Sigmoid colon (tissue), 7 donors: ENCODE measurements around the gene TMEM145. TPM values are rescaled to one million over a fixed set of nuclear protein-coding genes. Genes with fewer than 3 reads are reported as not detected.

ENCODE experiments used
- DNase-seq: peaks from one replicate; pipeline ENCODE4 v3.0.0-alpha.2; 2019
- H3K27ac ChIP-seq, 4 donors: fragments of 200-600 bp; sonication (generic); one replicate each; pipeline ENCODE4 v1.5.1; 2016 to 2019; ENCODE audit warnings: mild to moderate bottlenecking in 1 of 4
- H3K27me3 ChIP-seq, 3 donors: fragments of 200-600 bp; sonication (generic); one replicate each; pipeline ENCODE4 v1.5.1; 2019; ENCODE audit warnings: mild to moderate bottlenecking in 1 of 3
- H3K36me3 ChIP-seq, 4 donors: fragments of 200-600 bp; sonication (generic); one replicate each; pipeline ENCODE4 v1.5.1; 2016 to 2019
- H3K4me1 ChIP-seq, 4 donors: fragments of 200-600 bp; sonication (generic); one replicate each; pipeline ENCODE4 v1.5.1; 2017 to 2019
- H3K4me3 ChIP-seq, 4 donors: fragments of 200-600 bp; sonication (generic); one replicate each; pipeline ENCODE4 v1.5.1; 2017 to 2019; ENCODE audit warnings: mild to moderate bottlenecking in 2 of 4, moderate library complexity in 1 of 4
- H3K9me3 ChIP-seq, 4 donors: fragments of 200-600 bp in 3 of 4; sonication (generic) in 3 of 4; one replicate each; pipeline versions ENCODE4 v1.5.1 to v1.6.1; 2013 to 2019
- EP300 ChIP-seq, 4 donors: sonication (generic); formaldehyde crosslinking; IDR thresholded peaks; one replicate each; pipeline ENCODE4 v1.6.1; 2017; ENCODE audit warnings: antibody characterized with exemption in 4 of 4
- POLR2A ChIP-seq, 2 donors: fragments of 450-650 bp; IDR thresholded peaks; one replicate each; pipeline ENCODE4 v1.6.1; 2016; ENCODE audit warnings: antibody characterized with exemption in 2 of 2, mild to moderate bottlenecking in 2 of 2, moderate library complexity in 2 of 2
- POLR2AphosphoS5 ChIP-seq, 4 donors: sonication (generic); formaldehyde crosslinking; IDR thresholded peaks; one replicate each; pipeline ENCODE4 v1.6.1; 2017; ENCODE audit warnings: antibody characterized with exemption in 4 of 4
- WGBS, 2 donors: extraction: QIAGEN DNeasy Blood & Tissue Kit; methylation state at CpG; one replicate each; pipeline ENCODE4 v1.1.7; 2013; 5-methylcytosine and 5-hydroxymethylcytosine counted together
- intact Hi-C: fragments of 100-400 bp; cut with DNase I; formaldehyde crosslinking; loops from one replicate; pipeline ENCODE4 v1.15.1; 2023
- polyA plus RNA-seq, 3 donors: library from polyadenylated mRNA; stranded (reverse); fragments of 200-250 nt; gene quantifications; one replicate each; pipeline ENCODE4 v1.2.3, GENCODE V29; 2013
- total RNA-seq, 4 donors: library from RNA; depleted of rRNA; stranded (reverse); fragments of >200 nt; gene quantifications; one replicate each; pipeline ENCODE4 v1.1.0, GENCODE V29; 2016
- TF ChIP-seq, protein P1 (sequence below), 4 experiments: fragments of 450-650 bp in 3 of 4; fragments of 200-600 bp in 1 of 4; IDR thresholded peaks; one replicate each; pipeline ENCODE4 v1.5.1; 2016 to 2019; ENCODE audit warnings: antibody characterized with exemption in 4 of 4, mild to moderate bottlenecking in 3 of 4, moderate library complexity in 2 of 4
- donor health status: healthy with polysubstance abuse.
- donor health status: Bipolar disorder and iron deficiency.
- donor health status: healthy.

TMEM145 gene
- total and polyA plus RNA-seq, 7 donors: 0.54 to 4.4 (median 0.65) TPM; not detected in 3

DNA sequence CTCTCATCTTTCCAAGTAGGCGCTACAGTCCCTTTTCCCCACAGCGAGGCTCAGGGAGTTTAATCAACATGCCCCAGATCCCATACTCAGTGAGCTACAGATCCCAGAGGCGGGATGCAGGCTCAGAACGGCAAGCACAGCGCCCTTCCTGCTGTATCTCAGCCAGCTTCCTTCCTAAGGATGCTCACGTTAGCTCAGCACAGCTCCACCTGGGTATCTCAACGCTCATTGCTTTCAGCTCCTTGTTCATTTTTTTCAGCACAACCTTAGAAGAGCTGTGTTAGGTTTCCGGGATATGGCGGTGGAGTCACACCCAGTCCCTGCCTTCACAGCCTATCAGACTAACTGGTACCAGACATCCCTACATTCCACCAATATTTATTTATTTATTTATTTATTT, 9.2 kb downstream of the TMEM145 start:
- Histone ChIP-seq H3K9me3 (no peaks in the 10 kb centered on the region), H3K27me3 (peaks cover 17 to 29% (median 18%) of the 10 kb centered on the region in 3 donors), H3K27ac (no peak overlapping the region), H3K4me3 (no peak overlapping the region), H3K36me3 (no peaks in the 10 kb centered on the region), H3K4me1 (peaks cover 0 to 31% (median 29%) of the 10 kb centered on the region in 4 donors)
- no peak for DNase-seq
- TF ChIP-seq EP300 (IDR thresholded peaks at IDR 0.05) (no peak), POLR2AphosphoS5 (IDR thresholded peaks at IDR 0.05) (no peak), POLR2A (IDR thresholded peaks at IDR 0.05) (no peak)
- TF ChIP-seq, protein P1, sequence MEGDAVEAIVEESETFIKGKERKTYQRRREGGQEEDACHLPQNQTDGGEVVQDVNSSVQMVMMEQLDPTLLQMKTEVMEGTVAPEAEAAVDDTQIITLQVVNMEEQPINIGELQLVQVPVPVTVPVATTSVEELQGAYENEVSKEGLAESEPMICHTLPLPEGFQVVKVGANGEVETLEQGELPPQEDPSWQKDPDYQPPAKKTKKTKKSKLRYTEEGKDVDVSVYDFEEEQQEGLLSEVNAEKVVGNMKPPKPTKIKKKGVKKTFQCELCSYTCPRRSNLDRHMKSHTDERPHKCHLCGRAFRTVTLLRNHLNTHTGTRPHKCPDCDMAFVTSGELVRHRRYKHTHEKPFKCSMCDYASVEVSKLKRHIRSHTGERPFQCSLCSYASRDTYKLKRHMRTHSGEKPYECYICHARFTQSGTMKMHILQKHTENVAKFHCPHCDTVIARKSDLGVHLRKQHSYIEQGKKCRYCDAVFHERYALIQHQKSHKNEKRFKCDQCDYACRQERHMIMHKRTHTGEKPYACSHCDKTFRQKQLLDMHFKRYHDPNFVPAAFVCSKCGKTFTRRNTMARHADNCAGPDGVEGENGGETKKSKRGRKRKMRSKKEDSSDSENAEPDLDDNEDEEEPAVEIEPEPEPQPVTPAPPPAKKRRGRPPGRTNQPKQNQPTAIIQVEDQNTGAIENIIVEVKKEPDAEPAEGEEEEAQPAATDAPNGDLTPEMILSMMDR (IDR thresholded peaks at IDR 0.05): no peak
- intact Hi-C loops: no loop called here
- 59 to 77% methylated on average over 9 of the region's 9 CpGs for WGBS, 2 donors

DNA sequence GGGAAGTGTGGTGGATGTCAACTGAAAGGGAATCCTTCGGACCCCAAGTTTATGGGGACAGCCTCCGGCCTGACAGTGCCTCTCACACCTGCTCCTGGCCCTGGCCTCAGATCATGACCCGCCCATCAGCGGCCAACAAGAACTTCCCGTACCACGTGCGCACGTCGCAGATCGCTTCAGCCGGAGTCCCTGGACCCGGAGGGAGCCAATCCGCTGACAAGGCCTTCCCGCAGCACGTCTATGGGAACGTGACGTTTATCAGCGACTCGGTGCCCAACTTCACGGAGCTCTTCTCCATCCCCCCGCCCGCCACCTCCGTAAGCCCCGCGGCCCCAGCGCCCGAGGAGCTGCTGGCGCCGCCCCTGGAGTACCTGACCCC, 10.4 kb downstream of the TMEM145 start:
- H3K27ac ChIP-seq: no peak overlapping the region
- no peak for TF ChIP-seq POLR2A (IDR thresholded peaks at IDR 0.05)
- TF ChIP-seq, protein P1 (IDR thresholded peaks at IDR 0.05): no peak
- no peak for TF ChIP-seq EP300 (IDR thresholded peaks at IDR 0.05)
- no peak for TF ChIP-seq POLR2AphosphoS5 (IDR thresholded peaks at IDR 0.05)
- peaks cover 17 to 29% (median 18%) of the 10 kb centered on the region in 3 donors for H3K27me3 ChIP-seq
- no peak for DNase-seq
- no peaks in the 10 kb centered on the region for H3K9me3 ChIP-seq
- H3K36me3 ChIP-seq: no peaks in the 10 kb centered on the region
- intact Hi-C loops: no loop called here
- 13 to 22% methylated on average over 29 of the region's 29 CpGs for WGBS, 2 donors
- peaks cover 0 to 40% (median 37%) of the 10 kb centered on the region in 4 donors for H3K4me1 ChIP-seq
- H3K4me3 ChIP-seq: no peak overlapping the region

DNA sequence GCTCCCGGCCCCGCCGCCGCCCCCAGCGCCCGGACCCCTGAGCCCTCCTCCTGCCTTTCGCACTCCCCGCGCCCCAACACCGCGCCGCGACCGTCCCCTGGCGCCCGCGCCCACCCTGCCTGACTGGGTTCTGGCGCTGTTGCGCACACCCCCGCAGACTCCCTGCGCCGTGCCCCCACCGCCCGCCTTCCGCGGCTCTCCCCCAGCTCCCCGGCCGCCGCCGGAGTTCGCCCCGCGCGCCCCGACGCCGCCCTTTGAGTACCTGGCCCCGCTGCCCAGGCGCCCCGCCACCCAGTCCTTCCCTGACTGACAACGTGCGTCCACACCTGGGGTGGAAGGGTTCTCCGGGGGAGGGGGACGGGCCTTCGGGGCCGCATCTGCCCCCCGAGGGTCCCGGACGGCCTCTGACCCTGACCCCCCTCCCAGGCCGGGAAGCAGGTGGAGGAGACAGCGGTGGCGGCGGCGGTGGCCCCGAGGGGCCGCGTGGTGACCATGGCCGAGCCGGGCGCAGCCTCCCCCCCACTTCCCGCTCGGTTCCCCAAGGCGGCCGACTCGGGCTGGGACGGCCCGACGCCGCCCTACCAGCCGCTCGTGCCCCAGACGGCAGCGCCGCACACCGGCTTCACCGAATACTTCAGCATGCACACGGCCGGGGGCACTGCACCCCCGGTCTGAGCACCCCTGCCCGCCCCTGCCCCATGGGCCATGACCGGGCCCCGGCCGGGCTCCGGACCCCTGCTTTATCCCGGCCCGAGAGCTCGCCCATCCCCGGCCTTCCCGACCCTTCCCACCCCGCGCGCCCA, 10.9 kb downstream of the TMEM145 start:
- H3K9me3 ChIP-seq: no peaks in the 10 kb centered on the region
- no peaks in the 10 kb centered on the region for H3K36me3 ChIP-seq
- intact Hi-C loops: no loop called here
- DNase-seq: no peak
- peaks cover 17 to 29% (median 18%) of the 10 kb centered on the region in 3 donors for H3K27me3 ChIP-seq
- peaks cover 0 to 40% (median 37%) of the 10 kb centered on the region in 4 donors for H3K4me1 ChIP-seq
- no peak overlapping the region for H3K27ac ChIP-seq
- WGBS, 2 donors: 4 to 6% methylated on average over 92 of the region's 92 CpGs
- H3K4me3 ChIP-seq: peak overlapping the region; percentile 0 to 94 (median 70)
- TF ChIP-seq, protein P1 (IDR thresholded peaks at IDR 0.05): no peak
- TF ChIP-seq POLR2AphosphoS5 (IDR thresholded peaks at IDR 0.05) (no peak), EP300 (IDR thresholded peaks at IDR 0.05) (no peak), POLR2A (IDR thresholded peaks at IDR 0.05) (no peak)

DNA sequence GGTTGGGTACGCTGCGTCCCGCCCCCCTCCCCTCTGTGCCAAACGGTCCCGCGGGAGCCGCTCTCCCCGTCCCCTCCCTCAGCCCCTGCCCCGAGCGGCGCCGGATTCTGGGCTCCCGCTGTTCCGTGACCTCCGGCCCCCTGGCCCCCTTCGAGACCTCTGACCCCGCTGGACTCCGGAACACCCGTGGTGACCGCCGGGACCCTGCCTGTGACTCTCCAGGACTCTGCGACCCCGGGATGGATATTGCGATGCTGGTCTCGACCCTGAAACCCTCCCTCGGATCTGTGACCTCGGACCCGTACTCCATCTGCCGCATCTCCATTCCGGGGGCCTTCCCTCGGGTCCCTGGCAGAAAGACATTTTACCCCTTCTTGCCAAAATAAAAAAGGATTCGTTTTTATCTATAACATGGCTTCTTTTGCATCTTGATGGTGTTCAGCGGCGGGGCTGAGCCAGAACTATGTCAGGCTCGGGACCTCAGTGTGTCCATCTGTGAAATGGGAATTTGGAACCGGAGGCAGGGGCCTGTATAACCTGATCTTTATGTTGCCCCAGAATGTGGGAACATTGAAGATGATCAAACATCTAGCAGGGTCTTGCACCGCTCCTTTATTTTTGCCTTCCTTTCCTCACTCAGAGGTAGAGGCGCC, 11.7 kb downstream of the TMEM145 start:
- intact Hi-C loops: loop anchor here (5.0 kb wide), 2 partner anchors 73 to 192 kb away; partner anchors contain the start of gene POU2F2
- Histone ChIP-seq H3K36me3 (no peaks in the 10 kb centered on the region), H3K9me3 (no peaks in the 10 kb centered on the region), H3K27me3 (peaks cover 17 to 29% (median 18%) of the 10 kb centered on the region in 3 donors), H3K4me3 (peak overlapping the region; percentile 0 to 94 (median 70)), H3K27ac (peak overlapping the region in 2 of 4 donors; percentile 76 to 80), H3K4me1 (peaks cover 0 to 40% (median 37%) of the 10 kb centered on the region in 4 donors)
- 3 to 4% methylated on average over 38 of the region's 38 CpGs for WGBS, 2 donors
- TF ChIP-seq, protein P1 (IDR thresholded peaks at IDR 0.05): peak in 3 of 4 experiments; percentile 76 to 86 (median 86)
- no peak for TF ChIP-seq POLR2A (IDR thresholded peaks at IDR 0.05)
- DNase-seq: no peak
